Heart right ventricle (tissue), 16 donors: ENCODE measurements around the gene RADIL. TPM values are rescaled to one million over a fixed set of nuclear protein-coding genes. Genes with fewer than 3 reads are reported as not detected.
A peak's percentile ranks its signal among the peaks of the same experiment; 100 is the strongest.

ENCODE experiments used
- ATAC-seq, 8 donors: fragments of 200-7000 bp; cut with Tn5 transposase; one replicate each; pipeline ENCODE4 v1.9.1; 2020; ENCODE audit warnings: mild to moderate bottlenecking in 8 of 8, moderate library complexity in 8 of 8, moderate number of reproducible peaks in 1 of 8
- DNase-seq, 2 donors: peaks; one replicate each; pipeline ENCODE4 v3.0.0-alpha.2; 2020
- H3K27ac ChIP-seq, 10 donors: fragments of 200-600 bp; sonication (generic) in 2 of 10; one replicate each; pipeline versions ENCODE4 v1.5.0 to v1.8.0; 2020 to 2022; ENCODE audit warnings: mild to moderate bottlenecking in 3 of 10
- H3K27me3 ChIP-seq, 7 donors: fragments of 200-600 bp; one replicate each; pipeline ENCODE4 v1.8.0; 2021 to 2022; ENCODE audit warnings: mild to moderate bottlenecking in 2 of 7
- H3K36me3 ChIP-seq, 9 donors: fragments of 200-600 bp; sonication (generic) in 1 of 9; one replicate each; pipeline versions ENCODE4 v1.5.0 to v1.8.0; 2020 to 2022; ENCODE audit warnings: mild to moderate bottlenecking in 2 of 9
- H3K4me1 ChIP-seq, 9 donors: fragments of 200-600 bp; sonication (generic) in 1 of 9; one replicate each; pipeline versions ENCODE4 v1.5.0 to v1.8.0; 2020 to 2022; ENCODE audit warnings: mild to moderate bottlenecking in 4 of 9
- H3K4me3 ChIP-seq, 10 donors: fragments of 200-600 bp; sonication (generic) in 2 of 10; one replicate each; pipeline versions ENCODE4 v1.5.0 to v1.8.0; 2020 to 2022; ENCODE audit warnings: mild to moderate bottlenecking in 7 of 10, moderate library complexity in 2 of 10
- H3K9me3 ChIP-seq, 11 donors: fragments of 200-600 bp in 10 of 11; sonication (generic) in 2 of 11; one replicate each; pipeline versions ENCODE4 v1.5.0 to v1.8.0; 2013 to 2022; ENCODE audit warnings: mild to moderate bottlenecking in 2 of 11, control low read depth in 1 of 11, moderate library complexity in 1 of 11
- CTCF ChIP-seq, 9 donors: fragments of 200-600 bp; sonication (generic) in 2 of 9; IDR thresholded peaks; one replicate each; pipeline versions ENCODE4 v1.5.0 to v1.8.0; 2021 to 2022; ENCODE audit warnings: antibody characterized with exemption in 9 of 9, mild to moderate bottlenecking in 5 of 9, moderate library complexity in 1 of 9
- WGBS, 2 donors: extraction: QIAGEN DNeasy Blood & Tissue Kit; methylation state at CpG; one replicate each; pipeline ENCODE4 v1.1.7; 2013; ENCODE audit warnings: inconsistent platforms in 1 of 2; 5-methylcytosine and 5-hydroxymethylcytosine counted together
- intact Hi-C, 10 donors: fragments of 100-400 bp; cut with DNase I; formaldehyde crosslinking; loops; one replicate each; pipeline versions ENCODE4 v1.11.1 to v1.14.2; 2022
- polyA plus RNA-seq, 2 donors: library from polyadenylated mRNA; stranded (reverse); fragments of 200-250 nt; gene quantifications; one replicate each; pipeline ENCODE4 v1.2.3, GENCODE V29; 2013
- total RNA-seq, 10 donors: library from RNA; stranded (reverse); fragmentation: NEBNext Ultra II Directional in 3 of 10; extraction: Animal tissue kit (Norgen Biotek cat#: 25700) in 3 of 10; gene quantifications; one replicate each; pipeline versions ENCODE4 v1.2.1 to v1.2.4, GENCODE V29; 2021 to 2023
- donor health status: Arrhythmogenic right ventricular cardiomyopathy.
- donor health status: ischemic (EF 13 %, LVEDD 7.1; RV severe dilation, severe dysfunction).
- donor health status: healthy with polysubstance abuse.
- donor health status: DM: no; HTN: yes; CAD: no.
- donor health status: DM: no; HTN: no; CAD: no.
- donor health status: ischemic (EF 25% LVEDD 6.9; RV normal size, moderate dysfunction).
- donor health status: ischemic (EF 25% LVEDD 5.7; RV mildly dilated, moderate dysfunction).
- donor health status: healthy.
- donor health status: DM: yes; HTN: yes; CAD: no.
- donor health status: Ischemic cardiomyopathy.
- donor health status: ischemic (EF 35%, LVEDD 5.7; RV mildly dilated, moderate dysfunction).
- donor health status: nonischemic (EF 11% LVEDD 7.7; RV severe dilation, severe dysfunction).
- donor health status: DM: yes; HTN: yes; CAD: no.
- donor health status: PGD.
- donor health status: ischemic (EF 29% LVEDD 5.4; RV normal size, mild dysfunction).
- donor health status: nonischemic (EF 23%, LVEDD 6.1; RV moderate dilation, normal function).

The RADIL gene
- total and polyA plus RNA-seq, 12 donors = 1.2 to 6.6 (median 3.8) TPM

- Histone ChIP-seq H3K27me3 (no peaks in the 10 kb centered on the region), H3K36me3 (peaks cover 0 to 99% (median 71%) of the 10 kb centered on the region in 9 donors), H3K4me3 (no peak overlapping the region), H3K4me1 (no peaks in the 10 kb centered on the region), H3K9me3 (no peaks in the 10 kb centered on the region), H3K27ac (no peak overlapping the region)
- ATAC-seq = peak in 1 of 8 donors; percentile 5
- intact Hi-C loops = no loop called here
- WGBS, 2 donors = 93 to 94% methylated on average over 52 to 54 of the region's 54 CpGs
- TF ChIP-seq CTCF (IDR thresholded peaks at IDR 0.05) = no peak
- no peak for DNase-seq
These were observed 121.1 kb downstream of the RADIL start for GRCh38 chr7:4762121-4763055.

- Histone ChIP-seq H3K9me3 (no peaks in the 10 kb centered on the region), H3K27me3 (no peaks in the 10 kb centered on the region), H3K4me1 (no peaks in the 10 kb centered on the region), H3K4me3 (no peak overlapping the region), H3K27ac (no peak overlapping the region), H3K36me3 (peaks cover 0 to 100% (median 79%) of the 10 kb centered on the region in 9 donors)
- WGBS, 2 donors = 97% methylated on average over 26 of the region's 26 CpGs
- TF ChIP-seq CTCF (IDR thresholded peaks at IDR 0.05) = no peak
- intact Hi-C loops = no loop called here
- DNase-seq (no peak), ATAC-seq (no peak)
These were observed 122.6 kb downstream of the RADIL start for GRCh38 chr7:4760952-4761351.

GRCh38 chr7:4759211-4759610 is 124.3 kb downstream of the RADIL start:
- DNase-seq (no peak), ATAC-seq (peak in 1 of 8 donors; percentile 4)
- Histone ChIP-seq H3K9me3 (no peaks in the 10 kb centered on the region), H3K27me3 (no peaks in the 10 kb centered on the region), H3K4me3 (no peak overlapping the region), H3K36me3 (peaks cover 0 to 100% (median 87%) of the 10 kb centered on the region in 9 donors), H3K4me1 (peaks cover 0 to under 1% (median 0%) of the 10 kb centered on the region in 9 donors), H3K27ac (no peak overlapping the region)
- intact Hi-C loops = loop anchor here in 2 of 10 donors (10.0 kb wide), 1 partner anchor 144 kb away; no protein-coding TSS in a partner anchor
- TF ChIP-seq CTCF (IDR thresholded peaks at IDR 0.05) = no peak
- 96 to 97% methylated on average over 40 of the region's 40 CpGs for WGBS, 2 donors

- no peak for TF ChIP-seq CTCF (IDR thresholded peaks at IDR 0.05)
- DNase-seq = no peak
- H3K36me3 ChIP-seq = peaks cover 0 to 99% (median 83%) of the 10 kb centered on the region in 9 donors
- H3K4me3 ChIP-seq = no peak overlapping the region
- no peak for ATAC-seq
- H3K9me3 ChIP-seq = no peaks in the 10 kb centered on the region
- intact Hi-C loops = loop anchor here in 2 of 10 donors (10.0 kb wide), 1 partner anchor 144 kb away; no protein-coding TSS in a partner anchor
- no peaks in the 10 kb centered on the region for H3K27me3 ChIP-seq
- 94 to 95% methylated on average over 29 of the region's 29 CpGs for WGBS, 2 donors
- H3K4me1 ChIP-seq = peaks cover 0 to 5% (median 3%) of the 10 kb centered on the region in 9 donors
- no peak overlapping the region for H3K27ac ChIP-seq
These were observed 124.7 kb downstream of the RADIL start for GRCh38 chr7:4758791-4759190.
